ENCODE results near the gene LRTM2.

- no peak for TF ChIP-seq SP1 (IDR thresholded peaks at IDR 0.05)
- no peak for TF ChIP-seq SUZ12 (IDR thresholded peaks at IDR 0.05)
Observed at GRCh38 chr12:1881301-1881700, 60.9 kb downstream of the LRTM2 start.
